Mesendoderm (in vitro differentiated cells): Measurements from ENCODE around the gene MORN1.
"Not testable (repeated sequence)": the region's sequence is repeated elsewhere in the genome, so short reads cannot be mapped to it uniquely, and the experiment has no call there.

Experiments used
- DNase-seq: peaks from one replicate; pipeline ENCODE4 v3.0.0; 2013
- H2AK5ac ChIP-seq: 2 replicates; pipeline ENCODE4 v1.6.1; 2013; ENCODE audit warnings: low read length, inconsistent platforms
- H2BK120ac ChIP-seq: 2 replicates; pipeline ENCODE4 v1.6.1; 2013; ENCODE audit warnings: low read depth, mild to moderate bottlenecking, low read length, moderate library complexity, mixed read lengths
- H2BK15ac ChIP-seq: replicated peaks from 2 replicates; pipeline ENCODE4 v1.6.1; 2013; ENCODE audit warnings: low read depth, mild to moderate bottlenecking, moderate library complexity
- H2BK5ac ChIP-seq: 2 replicates; pipeline ENCODE4 v1.6.1; 2013; ENCODE audit warnings: low read length, inconsistent platforms
- H3K18ac ChIP-seq: 2 replicates; pipeline ENCODE4 v1.6.1; 2013; ENCODE audit warnings: mild to moderate bottlenecking, low read length, mixed read lengths
- H3K23ac ChIP-seq: one replicate; pipeline ENCODE4 v1.6.1; 2013; ENCODE audit warnings: low read length
- H3K27ac ChIP-seq: 2 replicates; pipeline ENCODE4 v1.5.1; 2013; ENCODE audit warnings: low read depth, mild to moderate bottlenecking, inconsistent platforms, low read length, moderate library complexity
- H3K27me3 ChIP-seq: 2 replicates; pipeline ENCODE4 v1.6.1; 2013; ENCODE audit warnings: low read length, control low read depth, mild to moderate bottlenecking, inconsistent platforms; ENCODE audit not compliant: insufficient read depth, poor library complexity
- H3K36me3 ChIP-seq: 2 replicates; pipeline ENCODE4 v1.6.1; 2013; ENCODE audit warnings: low read length, inconsistent platforms; ENCODE audit not compliant: control insufficient read depth, insufficient read depth
- H3K4ac ChIP-seq: one replicate; pipeline ENCODE4 v1.6.1; 2013; ENCODE audit warnings: low read depth, mild to moderate bottlenecking, low read length, moderate library complexity
- H3K4me1 ChIP-seq: 2 replicates; pipeline ENCODE4 v1.6.1; 2013; ENCODE audit warnings: low read depth, low read length, inconsistent platforms; ENCODE audit not compliant: control insufficient read depth
- H3K4me2 ChIP-seq: 2 replicates; pipeline ENCODE4 v1.6.1; 2013; ENCODE audit warnings: low read length
- H3K4me3 ChIP-seq: 2 replicates; pipeline ENCODE4 v1.5.1; 2013; ENCODE audit warnings: mild to moderate bottlenecking, low read length
- H3K56ac ChIP-seq: one replicate; pipeline ENCODE4 v1.6.1; 2013; ENCODE audit warnings: low read length
- H3K79me1 ChIP-seq: 2 replicates; pipeline ENCODE4 v1.6.1; 2013; ENCODE audit warnings: low read length, inconsistent platforms
- H3K79me2 ChIP-seq: 2 replicates; pipeline ENCODE4 v1.6.1; 2013; ENCODE audit warnings: mild to moderate bottlenecking, low read length; ENCODE audit not compliant: control insufficient read depth, insufficient read depth
- H3K9ac ChIP-seq: 2 replicates; pipeline ENCODE4 v1.6.1; 2013; ENCODE audit warnings: low read length, inconsistent platforms
- H4K5ac ChIP-seq: one replicate; pipeline ENCODE4 v1.6.1; 2013; ENCODE audit warnings: low read length
- H4K8ac ChIP-seq: one replicate; pipeline ENCODE4 v1.6.1; 2013; ENCODE audit warnings: low read depth, mild to moderate bottlenecking, control low read depth, low read length, moderate library complexity
- WGBS: extraction: QIAGEN DNeasy Blood & Tissue Kit; methylation state at CpG from one replicate; pipeline ENCODE4 v1.1.7; 2013; ENCODE audit warnings: low lambda C conversion rate, missing lambda C conversion rate; ENCODE audit not compliant: insufficient coverage; ENCODE audit errors: extremely low coverage; 5-methylcytosine and 5-hydroxymethylcytosine counted together

The MORN1 gene

DNA sequence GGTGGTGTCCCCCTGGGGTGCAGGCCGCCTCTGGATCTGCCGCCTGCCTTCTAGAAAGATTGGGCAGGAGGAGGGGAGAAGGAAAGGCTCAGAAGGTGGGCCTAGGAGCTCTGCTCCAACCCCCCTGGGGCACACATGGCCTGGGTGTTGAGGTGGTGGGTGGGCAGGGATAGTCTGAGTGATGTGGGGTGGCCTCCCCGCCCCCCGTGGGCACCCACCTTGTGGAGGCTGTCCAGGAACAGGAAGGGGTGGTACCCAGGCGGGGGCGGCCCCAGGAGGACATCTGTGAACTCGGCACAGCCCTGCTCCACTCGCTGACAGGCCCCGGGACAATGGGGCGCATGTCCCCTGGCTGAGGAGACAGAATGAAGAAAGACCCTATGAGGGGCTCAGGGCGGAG lies 54.9 kb downstream of the MORN1 start:
- no peak overlapping the region for H3K4me2 ChIP-seq
- no peak overlapping the region for H3K9ac ChIP-seq
- H2AK5ac ChIP-seq = no peak overlapping the region
- no peaks in the 10 kb centered on the region for H3K4me1 ChIP-seq
- DNase-seq = no peak
- no CpG with 5 or more reads among the region's 11 CpGs for WGBS
- H4K8ac ChIP-seq = no peak overlapping the region
- no peaks in the 10 kb centered on the region for H3K27me3 ChIP-seq
- no peak overlapping the region for H4K5ac ChIP-seq
- H3K79me1 ChIP-seq = no peaks in the 10 kb centered on the region
- H2BK120ac ChIP-seq = no peak overlapping the region
- H3K23ac ChIP-seq = no peak overlapping the region
- H3K18ac ChIP-seq = no peak overlapping the region
- H3K36me3 ChIP-seq = no peaks in the 10 kb centered on the region
- no peak overlapping the region for H3K4ac ChIP-seq
- no peaks in the 10 kb centered on the region for H3K79me2 ChIP-seq
- H2BK15ac ChIP-seq = no peak overlapping the region
- no peak overlapping the region for H3K4me3 ChIP-seq
- no peak overlapping the region for H3K27ac ChIP-seq
- H3K56ac ChIP-seq = no peak overlapping the region
- H2BK5ac ChIP-seq = no peak overlapping the region

- no peak overlapping the region for H2AK5ac ChIP-seq
- no peak overlapping the region for H4K8ac ChIP-seq
- H3K4me2 ChIP-seq = no peak overlapping the region
- H3K79me2 ChIP-seq = no peaks in the 10 kb centered on the region
- no peaks in the 10 kb centered on the region for H3K79me1 ChIP-seq
- H3K4me1 ChIP-seq = no peaks in the 10 kb centered on the region
- H3K9ac ChIP-seq = no peak overlapping the region
- no peaks in the 10 kb centered on the region for H3K36me3 ChIP-seq
- no peak overlapping the region for H4K5ac ChIP-seq
- no peak overlapping the region for H3K23ac ChIP-seq
- H3K27me3 ChIP-seq = no peaks in the 10 kb centered on the region
- H3K18ac ChIP-seq = no peak overlapping the region
- no peak overlapping the region for H3K4me3 ChIP-seq
- no peak overlapping the region for H3K56ac ChIP-seq
- no peak overlapping the region for H3K27ac ChIP-seq
- no peak overlapping the region for H3K4ac ChIP-seq
- no CpG with 5 or more reads among the region's 36 CpGs for WGBS
- no peak overlapping the region for H2BK15ac ChIP-seq
- no peak overlapping the region for H2BK120ac ChIP-seq
- no peak overlapping the region for H2BK5ac ChIP-seq
- no peak for DNase-seq
Measured at GRCh38 chr1:2335721-2336455, 55.5 kb downstream of the MORN1 start.

DNA sequence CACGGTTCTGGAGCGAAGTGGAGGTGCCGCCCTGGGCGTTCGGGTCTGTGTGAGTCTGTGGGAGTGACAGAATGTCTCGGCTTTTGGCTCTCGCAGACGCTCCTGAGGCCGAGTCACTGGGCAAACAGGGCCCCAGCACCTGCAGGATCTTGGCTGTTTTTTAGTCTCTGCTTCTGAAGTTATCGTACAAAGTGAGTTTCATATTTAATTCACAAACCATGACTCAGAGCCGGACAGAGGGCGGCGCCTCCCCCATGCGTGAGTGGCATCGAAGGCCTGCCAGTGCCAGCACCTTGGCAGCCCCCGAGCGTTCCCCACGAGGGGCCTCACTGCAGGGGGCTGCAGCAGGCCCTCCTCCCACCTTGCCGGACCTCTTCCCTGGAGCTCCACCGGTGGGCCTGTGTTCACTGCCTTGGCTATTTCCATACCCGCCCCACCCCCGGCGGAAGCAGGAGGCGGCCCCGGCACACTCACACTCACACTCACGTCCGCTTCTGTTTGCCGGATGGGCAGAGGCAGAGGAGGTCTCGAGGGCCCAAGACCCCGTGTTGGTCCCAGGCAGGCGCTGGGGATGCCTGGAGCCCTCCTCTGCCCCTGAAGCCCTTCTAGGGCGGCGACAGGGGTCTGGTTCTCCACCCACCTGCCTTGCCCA lies 56.3 kb downstream of the MORN1 start:
- Histone ChIP-seq H3K4me1 (no peaks in the 10 kb centered on the region), H3K9ac (no peak overlapping the region), H3K56ac (no peak overlapping the region), H3K4me3 (no peak overlapping the region), H3K23ac (no peak overlapping the region), H4K5ac (no peak overlapping the region), H2BK5ac (no peak overlapping the region), H3K27me3 (no peaks in the 10 kb centered on the region), H3K79me1 (no peaks in the 10 kb centered on the region), H3K18ac (no peak overlapping the region), H2AK5ac (no peak overlapping the region), H4K8ac (no peak overlapping the region), H3K36me3 (no peaks in the 10 kb centered on the region), H3K4me2 (no peak overlapping the region), H3K27ac (no peak overlapping the region), H2BK120ac (no peak overlapping the region), H2BK15ac (no peak overlapping the region), H3K4ac (no peak overlapping the region), H3K79me2 (no peaks in the 10 kb centered on the region)
- no CpG with 5 or more reads among the region's 33 CpGs for WGBS
- DNase-seq = no peak

DNA sequence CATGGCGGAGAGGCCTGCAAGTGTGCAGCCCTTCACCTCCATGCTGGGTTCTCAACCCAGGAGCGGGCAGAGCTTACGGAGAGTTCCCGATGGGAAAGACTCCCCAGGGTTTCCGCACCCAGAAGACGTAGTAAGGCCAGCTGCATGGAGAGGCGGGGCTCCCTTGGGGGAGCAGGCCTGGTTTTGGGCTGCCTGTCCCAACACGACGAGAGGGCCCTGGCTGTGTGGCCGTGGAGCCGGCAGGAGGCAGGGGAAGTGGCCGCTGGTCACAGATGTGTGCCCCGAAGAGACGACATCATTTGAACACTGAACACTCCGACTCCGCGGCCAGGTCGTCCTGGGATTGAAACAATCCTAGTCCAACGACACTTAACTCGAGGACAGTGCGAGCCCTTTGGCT lies 57.0 kb downstream of the MORN1 start:
- DNase-seq = no peak

GRCh38 chr1:2331580-2331979 lies 59.8 kb downstream of the MORN1 start:
- not testable (repeated sequence) for H2BK15ac ChIP-seq, H3K4me2 ChIP-seq, H3K4ac ChIP-seq, DNase-seq, H2AK5ac ChIP-seq, H3K4me3 ChIP-seq, H4K5ac ChIP-seq, H3K79me1 ChIP-seq, H3K18ac ChIP-seq, H3K4me1 ChIP-seq, H2BK120ac ChIP-seq, H3K36me3 ChIP-seq, H3K27me3 ChIP-seq, H3K27ac ChIP-seq, H2BK5ac ChIP-seq, H3K23ac ChIP-seq, H3K56ac ChIP-seq, H4K8ac ChIP-seq, H3K9ac ChIP-seq, H3K79me2 ChIP-seq
- no CpG with 5 or more reads among the region's 33 CpGs for WGBS

More for the DNA sequence above, 57.0 kb downstream of the MORN1 start:
- no peak overlapping the region for H3K4ac ChIP-seq
- H3K4me2 ChIP-seq = no peak overlapping the region
- no peaks in the 10 kb centered on the region for H3K4me1 ChIP-seq
- no peak overlapping the region for H3K27ac ChIP-seq
- H3K79me2 ChIP-seq = no peaks in the 10 kb centered on the region
- no peak overlapping the region for H3K56ac ChIP-seq
- H4K5ac ChIP-seq = no peak overlapping the region
- no peak overlapping the region for H3K23ac ChIP-seq
- WGBS = no CpG with 5 or more reads among the region's 21 CpGs
- no peak overlapping the region for H2BK15ac ChIP-seq
- no peak overlapping the region for H2BK120ac ChIP-seq
- H3K9ac ChIP-seq = no peak overlapping the region
- H3K27me3 ChIP-seq = no peaks in the 10 kb centered on the region
- no peak overlapping the region for H2AK5ac ChIP-seq
- H2BK5ac ChIP-seq = no peak overlapping the region
- no peak overlapping the region for H3K18ac ChIP-seq
- no peak overlapping the region for H3K4me3 ChIP-seq
- no peak overlapping the region for H4K8ac ChIP-seq
- no peaks in the 10 kb centered on the region for H3K79me1 ChIP-seq
- no peaks in the 10 kb centered on the region for H3K36me3 ChIP-seq

DNA sequence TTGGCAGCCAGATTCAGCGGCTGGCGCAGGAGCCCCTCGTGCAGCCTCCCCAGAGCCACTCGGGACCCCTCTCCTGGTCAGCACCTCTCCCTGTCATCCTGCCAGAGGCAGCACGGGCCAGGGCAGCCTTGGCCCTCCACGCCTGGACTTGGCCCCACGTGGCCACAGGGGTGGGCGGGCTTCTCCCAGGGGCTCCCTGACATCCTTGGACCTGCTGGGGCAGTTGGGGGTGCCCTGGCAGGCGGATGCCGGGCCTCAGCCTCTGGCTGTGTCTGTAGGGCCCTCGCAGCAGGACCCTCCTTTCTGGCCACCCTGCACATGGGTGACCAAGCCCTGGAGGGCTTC lies 60.2 kb downstream of the MORN1 start:
- H2BK15ac ChIP-seq = no peak overlapping the region
- H3K56ac ChIP-seq = no peak overlapping the region
- H3K36me3 ChIP-seq = no peaks in the 10 kb centered on the region
- H3K4me2 ChIP-seq = no peak overlapping the region
- H2AK5ac ChIP-seq = no peak overlapping the region
- no peak for DNase-seq
- H2BK5ac ChIP-seq = no peak overlapping the region
- no peak overlapping the region for H2BK120ac ChIP-seq
- H3K79me2 ChIP-seq = no peaks in the 10 kb centered on the region
- H3K27ac ChIP-seq = no peak overlapping the region
- H3K9ac ChIP-seq = no peak overlapping the region
- no peaks in the 10 kb centered on the region for H3K79me1 ChIP-seq
- H3K18ac ChIP-seq = no peak overlapping the region
- no peak overlapping the region for H4K8ac ChIP-seq
- H3K4me1 ChIP-seq = no peaks in the 10 kb centered on the region
- no CpG with 5 or more reads among the region's 11 CpGs for WGBS
- H4K5ac ChIP-seq = no peak overlapping the region
- no peak overlapping the region for H3K4me3 ChIP-seq
- H3K4ac ChIP-seq = no peak overlapping the region
- H3K27me3 ChIP-seq = no peaks in the 10 kb centered on the region
- H3K23ac ChIP-seq = no peak overlapping the region
